ENCODE results near the gene UBA3. TPM values are rescaled to one million over a fixed set of nuclear protein-coding genes. Genes with fewer than 3 reads are reported as not detected.

UBA3 gene
- total RNA-seq, 1 donor from 2014 or later = 46.6 TPM

DNA sequence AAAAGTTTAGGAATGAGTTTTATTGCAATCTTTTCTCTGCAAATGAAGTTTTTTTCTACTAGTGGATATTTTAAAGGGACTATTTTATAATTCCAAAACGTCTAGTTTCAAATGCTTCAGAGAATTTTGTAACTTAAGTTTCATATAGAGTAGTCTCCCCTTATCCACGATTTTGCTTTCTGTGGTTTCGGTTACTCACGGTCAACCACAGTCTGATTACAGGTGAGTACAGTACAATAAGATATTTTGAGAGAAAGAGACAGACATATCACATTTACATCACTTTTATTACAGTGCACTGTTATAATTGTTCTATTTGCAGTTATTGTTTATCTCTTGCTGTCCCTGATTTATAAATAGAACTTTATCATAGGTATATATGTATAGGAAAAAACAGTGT is 59.3 kb downstream of the UBA3 start:
- FAIRE-seq (no peak), DNase-seq (ENCODE audit: low read depth) (no peak)
- H3K27me3 ChIP-seq (ENCODE audit: control insufficient read depth, insufficient read depth, low read length) = no peaks in the 10 kb centered on the region
- TF ChIP-seq CTCF (IDR thresholded peaks at IDR 0.05; ENCODE audit: insufficient read depth, low read length, severe bottlenecking) = no peak
- H3K36me3 ChIP-seq (ENCODE audit: control insufficient read depth, insufficient read depth, low read length) = peaks cover 7% of the 10 kb centered on the region
- H3K4me3 ChIP-seq (ENCODE audit: low read depth, low read length) = no peak overlapping the region

DNA sequence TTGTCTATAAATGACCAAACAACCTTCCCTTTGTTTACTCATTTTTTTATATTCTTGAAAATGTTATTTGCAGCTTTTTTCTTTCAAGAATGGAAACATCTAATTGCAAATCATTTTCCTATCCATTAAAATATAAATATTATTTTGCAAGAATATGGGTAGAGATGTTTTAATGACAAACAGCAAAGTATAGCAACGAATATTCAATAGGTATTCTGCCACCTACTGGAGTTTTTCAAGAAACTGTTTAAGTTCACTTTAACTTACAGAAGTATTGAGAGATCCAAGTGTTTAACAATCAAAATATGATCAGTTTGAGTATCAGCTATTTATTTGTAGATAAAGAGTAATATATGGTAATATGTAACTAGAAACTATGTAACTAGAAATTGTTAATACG is 59.7 kb downstream of the UBA3 start:
- no peak overlapping the region for H3K4me3 ChIP-seq (ENCODE audit: low read depth, low read length)
- FAIRE-seq (no peak), DNase-seq (ENCODE audit: low read depth) (peak; percentile 18)
- no peaks in the 10 kb centered on the region for H3K27me3 ChIP-seq (ENCODE audit: control insufficient read depth, insufficient read depth, low read length)
- peaks cover 5% of the 10 kb centered on the region for H3K36me3 ChIP-seq (ENCODE audit: control insufficient read depth, insufficient read depth, low read length)
- peak; percentile 13 for TF ChIP-seq CTCF (IDR thresholded peaks at IDR 0.05; ENCODE audit: insufficient read depth, low read length, severe bottlenecking)

- Histone ChIP-seq H3K4me3 (ENCODE audit: low read depth, low read length) (no peak overlapping the region), H3K27me3 (ENCODE audit: control insufficient read depth, insufficient read depth, low read length) (no peaks in the 10 kb centered on the region), H3K36me3 (ENCODE audit: control insufficient read depth, insufficient read depth, low read length) (no peaks in the 10 kb centered on the region)
- FAIRE-seq (no peak), DNase-seq (ENCODE audit: low read depth) (no peak)
- no peak for TF ChIP-seq CTCF (IDR thresholded peaks at IDR 0.05; ENCODE audit: insufficient read depth, low read length, severe bottlenecking)
Observed at GRCh38 chr3:69016901-69017300, 63.3 kb downstream of the UBA3 start.

- no peak for TF ChIP-seq CTCF (IDR thresholded peaks at IDR 0.05; ENCODE audit: insufficient read depth, low read length, severe bottlenecking)
- Histone ChIP-seq H3K27me3 (ENCODE audit: control insufficient read depth, insufficient read depth, low read length) (no peaks in the 10 kb centered on the region), H3K36me3 (ENCODE audit: control insufficient read depth, insufficient read depth, low read length) (no peaks in the 10 kb centered on the region), H3K4me3 (ENCODE audit: low read depth, low read length) (no peak overlapping the region)
- DNase-seq (ENCODE audit: low read depth) (no peak), FAIRE-seq (no peak)
Observed at GRCh38 chr3:69016102-69016501, 64.1 kb downstream of the UBA3 start.

GRCh38 chr3:69014022-69014580 is 66.1 kb downstream of the UBA3 start:
- H3K36me3 ChIP-seq (ENCODE audit: control insufficient read depth, insufficient read depth, low read length) = peaks cover 2% of the 10 kb centered on the region
- FAIRE-seq (no peak), DNase-seq (ENCODE audit: low read depth) (peak; percentile 13)
- H3K27me3 ChIP-seq (ENCODE audit: control insufficient read depth, insufficient read depth, low read length) = no peaks in the 10 kb centered on the region
- H3K4me3 ChIP-seq (ENCODE audit: low read depth, low read length) = peak overlapping the region; percentile 69
- no peak for TF ChIP-seq CTCF (IDR thresholded peaks at IDR 0.05; ENCODE audit: insufficient read depth, low read length, severe bottlenecking)
